Glutamatergic neuron (in vitro differentiated cells): Measurements from ENCODE around the gene GIMAP4. TPM values are rescaled to one million over a fixed set of nuclear protein-coding genes. Genes with fewer than 3 reads are reported as not detected.
"Not testable (repeated sequence)": the region's sequence is repeated elsewhere in the genome, so short reads cannot be mapped to it uniquely, and the experiment has no call there.

Experiments used
- DNase-seq: peaks from one replicate; pipeline ENCODE4 v3.0.0; 2022
- H3K27ac Mint-ChIP-seq: one replicate; pipeline ENCODE4 v1.8.0; 2020; ENCODE audit warnings: mild to moderate bottlenecking, mixed read lengths, inconsistent platforms; ENCODE audit not compliant: unreplicated experiment
- H3K27me3 Mint-ChIP-seq: one replicate; pipeline ENCODE4 v1.8.0; 2020; ENCODE audit warnings: mild to moderate bottlenecking, moderate library complexity, mixed read lengths, inconsistent platforms; ENCODE audit not compliant: unreplicated experiment
- H3K36me3 Mint-ChIP-seq: one replicate; pipeline ENCODE4 v1.8.0; 2020; ENCODE audit warnings: mild to moderate bottlenecking, mixed read lengths, inconsistent platforms; ENCODE audit not compliant: unreplicated experiment
- H3K4me1 Mint-ChIP-seq: one replicate; pipeline ENCODE4 v1.8.0; 2020; ENCODE audit warnings: mild to moderate bottlenecking, low read depth, mixed read lengths, inconsistent platforms; ENCODE audit not compliant: unreplicated experiment
- H3K4me3 Mint-ChIP-seq: one replicate; pipeline ENCODE4 v1.8.0; 2020; ENCODE audit warnings: mild to moderate bottlenecking, mixed read lengths, inconsistent platforms; ENCODE audit not compliant: unreplicated experiment
- H3K9me3 Mint-ChIP-seq: one replicate; pipeline ENCODE4 v1.8.0; 2020; ENCODE audit warnings: mild to moderate bottlenecking, moderate library complexity, mixed read lengths, inconsistent platforms; ENCODE audit not compliant: unreplicated experiment
- total RNA-seq: library from RNA; stranded (reverse); fragmentation: NEBNext Ultra II Directional; extraction: Animal tissue kit (Norgen Biotek cat#: 25700); gene quantifications from one replicate; pipeline ENCODE4 v1.2.1, GENCODE V29; 2021; ENCODE audit not compliant: unreplicated experiment
- TF ChIP-seq, protein P1 (sequence below): fragments of 200-600 bp; sonication (generic); IDR thresholded peaks from one replicate; pipeline ENCODE4 v1.5.0; 2021; ENCODE audit not compliant: partially characterized antibody, unreplicated experiment

Gene GIMAP4
- total RNA-seq, 1 donor from 2014 or later = not detected

DNA sequence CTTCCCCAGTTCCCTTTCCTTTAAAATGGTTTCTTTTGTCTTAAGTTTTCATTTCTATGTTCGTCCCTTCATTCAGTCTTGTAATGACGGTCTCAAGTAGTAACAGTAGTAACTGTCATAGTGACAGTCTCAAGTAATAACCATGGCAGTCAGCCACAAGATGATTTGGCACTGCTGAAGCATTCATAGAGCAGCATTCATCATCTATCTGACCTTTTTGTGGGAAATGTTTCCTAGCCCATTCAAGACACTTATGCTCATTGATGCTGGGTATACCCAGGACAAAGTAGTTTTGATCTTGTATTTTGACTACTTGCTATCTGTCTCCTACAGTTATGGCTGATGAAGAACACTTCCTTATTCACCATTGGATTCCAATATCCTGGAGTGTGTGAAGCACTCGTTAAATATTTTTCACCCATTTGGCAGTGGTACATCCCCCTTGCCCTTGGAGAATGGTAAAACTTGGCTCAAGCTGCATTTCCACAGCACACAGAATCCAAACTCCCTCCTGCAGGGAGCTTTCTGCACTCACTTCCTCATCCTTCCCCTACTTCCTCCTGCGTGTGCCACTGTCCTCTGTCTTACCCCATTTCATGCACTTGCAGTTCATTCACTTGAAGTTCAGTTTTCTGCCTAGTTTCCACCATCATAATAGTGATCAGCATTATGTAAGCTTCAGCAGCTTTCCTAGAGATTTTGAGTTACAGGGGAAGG, 19.0 kb downstream of the GIMAP4 start:
- no peaks in the 10 kb centered on the region for H3K27me3 Mint-ChIP-seq
- DNase-seq = no peak
- H3K4me1 Mint-ChIP-seq = no peaks in the 10 kb centered on the region
- no peak overlapping the region for H3K4me3 Mint-ChIP-seq
- no peaks in the 10 kb centered on the region for H3K36me3 Mint-ChIP-seq
- TF ChIP-seq, protein P1, sequence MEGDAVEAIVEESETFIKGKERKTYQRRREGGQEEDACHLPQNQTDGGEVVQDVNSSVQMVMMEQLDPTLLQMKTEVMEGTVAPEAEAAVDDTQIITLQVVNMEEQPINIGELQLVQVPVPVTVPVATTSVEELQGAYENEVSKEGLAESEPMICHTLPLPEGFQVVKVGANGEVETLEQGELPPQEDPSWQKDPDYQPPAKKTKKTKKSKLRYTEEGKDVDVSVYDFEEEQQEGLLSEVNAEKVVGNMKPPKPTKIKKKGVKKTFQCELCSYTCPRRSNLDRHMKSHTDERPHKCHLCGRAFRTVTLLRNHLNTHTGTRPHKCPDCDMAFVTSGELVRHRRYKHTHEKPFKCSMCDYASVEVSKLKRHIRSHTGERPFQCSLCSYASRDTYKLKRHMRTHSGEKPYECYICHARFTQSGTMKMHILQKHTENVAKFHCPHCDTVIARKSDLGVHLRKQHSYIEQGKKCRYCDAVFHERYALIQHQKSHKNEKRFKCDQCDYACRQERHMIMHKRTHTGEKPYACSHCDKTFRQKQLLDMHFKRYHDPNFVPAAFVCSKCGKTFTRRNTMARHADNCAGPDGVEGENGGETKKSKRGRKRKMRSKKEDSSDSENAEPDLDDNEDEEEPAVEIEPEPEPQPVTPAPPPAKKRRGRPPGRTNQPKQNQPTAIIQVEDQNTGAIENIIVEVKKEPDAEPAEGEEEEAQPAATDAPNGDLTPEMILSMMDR = no peak
- peaks cover 5% of the 10 kb centered on the region for H3K9me3 Mint-ChIP-seq
- no peak overlapping the region for H3K27ac Mint-ChIP-seq

DNA sequence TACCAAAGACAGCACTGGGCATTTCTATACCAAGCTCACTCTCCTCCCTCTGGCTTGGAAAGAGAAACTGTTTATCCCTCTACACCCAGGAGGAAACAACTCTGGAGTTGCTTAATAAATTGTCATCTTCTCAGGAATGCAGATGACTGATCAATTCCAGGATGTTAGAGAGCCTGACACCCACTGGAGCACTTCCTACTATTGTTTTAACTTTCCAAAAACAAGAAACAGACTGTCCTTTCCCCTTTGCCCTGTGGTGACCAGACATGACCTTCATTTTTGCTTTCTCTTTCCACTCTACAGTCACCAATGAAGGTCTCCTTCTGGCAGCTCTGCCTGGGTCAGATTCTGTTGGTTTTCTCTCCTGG, 19.6 kb downstream of the GIMAP4 start:
- Mint-ChIP-seq H3K27me3 (no peaks in the 10 kb centered on the region), H3K9me3 (peaks cover 5% of the 10 kb centered on the region), H3K4me3 (no peak overlapping the region), H3K36me3 (no peaks in the 10 kb centered on the region), H3K27ac (no peak overlapping the region), H3K4me1 (no peaks in the 10 kb centered on the region)
- TF ChIP-seq, protein P1 = no peak
- no peak for DNase-seq

DNA sequence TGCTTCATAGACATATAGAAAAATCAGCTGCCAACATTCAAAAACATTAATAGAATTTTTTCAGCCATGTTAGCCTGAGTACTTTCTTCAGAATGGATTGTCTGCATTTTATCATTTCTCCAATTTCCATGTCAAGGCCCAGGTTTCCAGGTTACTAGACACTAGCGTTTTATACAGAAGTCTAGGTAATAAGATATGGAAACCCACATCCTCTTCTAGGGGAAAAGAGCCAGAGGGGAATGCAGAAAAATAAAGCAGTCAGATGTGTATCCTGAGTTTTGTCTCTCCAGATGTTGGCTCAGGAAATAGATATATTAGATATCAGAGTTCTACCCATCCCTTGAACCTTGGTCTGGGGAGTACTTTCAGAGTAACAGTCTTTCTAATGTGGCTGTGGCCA, 20.4 kb downstream of the GIMAP4 start:
- H3K9me3 Mint-ChIP-seq = peaks cover 5% of the 10 kb centered on the region
- no peaks in the 10 kb centered on the region for H3K27me3 Mint-ChIP-seq
- TF ChIP-seq, protein P1 = no peak
- H3K4me3 Mint-ChIP-seq = no peak overlapping the region
- no peak overlapping the region for H3K27ac Mint-ChIP-seq
- no peaks in the 10 kb centered on the region for H3K4me1 Mint-ChIP-seq
- H3K36me3 Mint-ChIP-seq = no peaks in the 10 kb centered on the region
- no peak for DNase-seq

DNA sequence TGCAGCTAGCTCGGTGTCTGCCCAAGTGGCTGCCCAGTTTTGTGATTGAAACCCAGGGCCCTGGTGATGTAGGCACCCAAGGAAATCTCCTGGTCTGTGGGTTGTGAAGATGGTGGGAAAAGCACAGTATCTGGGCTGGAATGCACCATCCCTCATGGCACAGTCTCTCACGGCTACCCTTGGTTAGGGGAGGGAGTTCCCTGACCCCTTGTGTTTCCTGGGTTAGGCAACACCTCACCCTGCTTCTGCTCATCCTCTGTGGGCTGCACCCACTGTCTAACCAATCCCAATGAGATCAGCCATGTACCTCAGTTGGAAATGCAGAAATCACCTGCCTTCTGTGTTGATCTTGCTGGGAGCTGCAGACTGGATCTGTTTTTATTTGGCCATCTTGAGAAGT, 27.6 kb downstream of the GIMAP4 start:
- Mint-ChIP-seq H3K4me3 (no peak overlapping the region), H3K9me3 (peaks cover 3% of the 10 kb centered on the region)

DNA sequence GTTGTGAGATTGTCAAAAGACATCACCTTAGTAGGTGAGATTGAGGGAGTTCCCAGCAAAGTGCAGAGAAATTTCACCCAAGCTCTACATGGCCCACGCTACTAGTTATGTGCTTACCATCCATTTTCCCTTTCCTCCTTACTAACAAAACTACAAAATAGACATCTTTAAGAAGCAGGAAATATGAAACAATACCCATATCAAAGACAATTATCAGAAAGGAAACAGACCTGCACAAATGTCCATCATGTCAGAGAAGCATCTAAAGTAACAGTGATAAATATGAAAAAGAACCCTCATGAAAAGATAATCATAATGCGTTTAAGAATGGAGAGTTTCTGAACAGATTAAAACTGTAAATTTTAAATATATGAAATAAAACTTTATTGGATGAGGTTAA, 28.2 kb downstream of the GIMAP4 start:
- TF ChIP-seq, protein P1 = no peak
- peaks cover 3% of the 10 kb centered on the region for H3K9me3 Mint-ChIP-seq
- peaks cover 2% of the 10 kb centered on the region for H3K27me3 Mint-ChIP-seq
- no peak overlapping the region for H3K27ac Mint-ChIP-seq
- no peak for DNase-seq
- no peaks in the 10 kb centered on the region for H3K36me3 Mint-ChIP-seq
- H3K4me3 Mint-ChIP-seq = no peak overlapping the region
- no peaks in the 10 kb centered on the region for H3K4me1 Mint-ChIP-seq

More for the DNA sequence above, 27.6 kb downstream of the GIMAP4 start:
- TF ChIP-seq, protein P1 = no peak
- Mint-ChIP-seq H3K4me1 (no peaks in the 10 kb centered on the region), H3K27ac (no peak overlapping the region), H3K36me3 (no peaks in the 10 kb centered on the region), H3K27me3 (no peaks in the 10 kb centered on the region)
- no peak for DNase-seq

DNA sequence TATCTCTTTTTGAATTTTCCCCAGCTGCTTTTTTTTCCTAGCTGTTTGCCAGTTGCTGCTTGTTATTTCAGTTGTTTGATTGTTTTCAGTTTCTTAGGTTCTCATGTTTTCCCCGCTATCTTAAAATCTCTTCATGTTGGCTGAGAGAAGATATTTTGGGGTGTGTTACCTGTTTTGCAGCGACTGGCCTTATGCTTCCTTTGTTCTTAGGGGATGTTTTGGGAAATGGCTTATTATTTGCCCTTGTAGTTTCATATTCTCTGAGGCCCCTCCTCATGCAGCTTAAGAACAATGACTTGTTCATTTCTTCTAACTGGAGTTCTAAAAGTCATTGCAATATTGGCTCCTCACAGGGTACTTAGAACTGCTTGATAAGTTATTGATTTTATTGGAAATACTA, 36.4 kb downstream of the GIMAP4 start:
- not testable (repeated sequence) for H3K9me3 Mint-ChIP-seq

More for the DNA sequence above, 36.4 kb downstream of the GIMAP4 start:
- not testable (repeated sequence) for H3K27ac Mint-ChIP-seq, H3K36me3 Mint-ChIP-seq, H3K27me3 Mint-ChIP-seq, H3K4me1 Mint-ChIP-seq, DNase-seq, H3K4me3 Mint-ChIP-seq
